Osteoblast (primary cell): ENCODE measurements around the gene NEK9. TPM values are rescaled to one million over a fixed set of nuclear protein-coding genes. Genes with fewer than 3 reads are reported as not detected.

ENCODE experiments used
- DNase-seq: peaks from one replicate; pipeline ENCODE4 v3.0.0; 2011; ENCODE audit warnings: low spot score, mixed read lengths; ENCODE audit not compliant: insufficient read length; ENCODE audit errors: missing footprints
- H2AFZ ChIP-seq: 2 replicates; pipeline ENCODE4 v1.6.0; 2011; ENCODE audit warnings: mild to moderate bottlenecking, low read length
- H3K27ac ChIP-seq: 2 replicates; pipeline ENCODE4 v1.5.1; 2011; ENCODE audit warnings: mild to moderate bottlenecking, low read depth, low read length, moderate library complexity
- H3K27me3 ChIP-seq: 2 replicates; pipeline ENCODE4 v1.6.0; 2012; ENCODE audit warnings: mild to moderate bottlenecking, control low read depth, inconsistent platforms, low read length, moderate library complexity; ENCODE audit not compliant: insufficient read depth
- H3K36me3 ChIP-seq: 2 replicates; pipeline ENCODE4 v1.5.1; 2011; ENCODE audit warnings: mild to moderate bottlenecking, low read length, control low read depth, moderate library complexity; ENCODE audit not compliant: insufficient read depth
- H3K4me1 ChIP-seq: 2 replicates; pipeline ENCODE4 v1.5.1; 2011; ENCODE audit warnings: mild to moderate bottlenecking, low read length, control low read depth, moderate library complexity; ENCODE audit not compliant: insufficient read depth
- H3K4me2 ChIP-seq: 2 replicates; pipeline ENCODE4 v1.6.0; 2011; ENCODE audit warnings: mild to moderate bottlenecking, low read length; ENCODE audit not compliant: insufficient read depth
- H3K4me3 ChIP-seq: fragments of 200-600 bp; sonication (generic); 3 replicates; pipeline ENCODE4 v1.5.1; 2012; ENCODE audit warnings: mild to moderate bottlenecking, low read length, inconsistent platforms; ENCODE audit not compliant: insufficient read depth
- H3K79me2 ChIP-seq: 2 replicates; pipeline ENCODE4 v1.6.0; 2012; ENCODE audit warnings: mild to moderate bottlenecking, low read length, control low read depth, inconsistent platforms; ENCODE audit not compliant: insufficient read depth
- H3K9me3 ChIP-seq: 2 replicates; pipeline ENCODE4 v1.5.1; 2011; ENCODE audit warnings: low read depth, low read length, control low read depth
- H4K20me1 ChIP-seq: 2 replicates; pipeline ENCODE4 v1.6.0; 2012; ENCODE audit warnings: mild to moderate bottlenecking, low read length, control low read depth; ENCODE audit not compliant: insufficient read depth
- total RNA-seq: library from RNA; depleted of rRNA; stranded (reverse); fragments of >200 nt; gene quantifications from 2 replicates; pipeline ENCODE4 v1.2.3, GENCODE V29; 2012
- TF ChIP-seq, protein P1 (sequence below): IDR thresholded peaks from 2 replicates; pipeline ENCODE4 v1.5.1; 2011; ENCODE audit warnings: mild to moderate bottlenecking, low read depth, low read length, moderate library complexity; ENCODE audit errors: extremely low read depth

The NEK9 gene
- total RNA-seq, 1 donor, result 42.7 TPM

- Histone ChIP-seq H3K36me3 (peaks cover 27% of the 10 kb centered on the region), H3K4me3 (no peak overlapping the region), H2AFZ (no peak overlapping the region), H3K27me3 (no peaks in the 10 kb centered on the region), H3K9me3 (no peaks in the 10 kb centered on the region), H4K20me1 (no peaks in the 10 kb centered on the region), H3K27ac (no peak overlapping the region), H3K4me2 (no peak overlapping the region), H3K79me2 (peaks cover 33% of the 10 kb centered on the region), H3K4me1 (no peaks in the 10 kb centered on the region)
- TF ChIP-seq, protein P1, sequence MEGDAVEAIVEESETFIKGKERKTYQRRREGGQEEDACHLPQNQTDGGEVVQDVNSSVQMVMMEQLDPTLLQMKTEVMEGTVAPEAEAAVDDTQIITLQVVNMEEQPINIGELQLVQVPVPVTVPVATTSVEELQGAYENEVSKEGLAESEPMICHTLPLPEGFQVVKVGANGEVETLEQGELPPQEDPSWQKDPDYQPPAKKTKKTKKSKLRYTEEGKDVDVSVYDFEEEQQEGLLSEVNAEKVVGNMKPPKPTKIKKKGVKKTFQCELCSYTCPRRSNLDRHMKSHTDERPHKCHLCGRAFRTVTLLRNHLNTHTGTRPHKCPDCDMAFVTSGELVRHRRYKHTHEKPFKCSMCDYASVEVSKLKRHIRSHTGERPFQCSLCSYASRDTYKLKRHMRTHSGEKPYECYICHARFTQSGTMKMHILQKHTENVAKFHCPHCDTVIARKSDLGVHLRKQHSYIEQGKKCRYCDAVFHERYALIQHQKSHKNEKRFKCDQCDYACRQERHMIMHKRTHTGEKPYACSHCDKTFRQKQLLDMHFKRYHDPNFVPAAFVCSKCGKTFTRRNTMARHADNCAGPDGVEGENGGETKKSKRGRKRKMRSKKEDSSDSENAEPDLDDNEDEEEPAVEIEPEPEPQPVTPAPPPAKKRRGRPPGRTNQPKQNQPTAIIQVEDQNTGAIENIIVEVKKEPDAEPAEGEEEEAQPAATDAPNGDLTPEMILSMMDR, result no peak
- no peak for DNase-seq
Observed at GRCh38 chr14:75134644-75135043, 7.8 kb upstream of the NEK9 start.

- Histone ChIP-seq H3K4me2 (no peak overlapping the region), H3K36me3 (peaks cover 28% of the 10 kb centered on the region), H4K20me1 (no peaks in the 10 kb centered on the region), H3K9me3 (no peaks in the 10 kb centered on the region), H3K79me2 (peaks cover 24% of the 10 kb centered on the region), H3K4me3 (no peak overlapping the region), H2AFZ (no peak overlapping the region), H3K27ac (no peak overlapping the region), H3K27me3 (no peaks in the 10 kb centered on the region), H3K4me1 (no peaks in the 10 kb centered on the region)
- no peak for DNase-seq
- TF ChIP-seq, protein P1, result no peak
Observed at GRCh38 chr14:75133597-75133996, 6.7 kb upstream of the NEK9 start.

DNA sequence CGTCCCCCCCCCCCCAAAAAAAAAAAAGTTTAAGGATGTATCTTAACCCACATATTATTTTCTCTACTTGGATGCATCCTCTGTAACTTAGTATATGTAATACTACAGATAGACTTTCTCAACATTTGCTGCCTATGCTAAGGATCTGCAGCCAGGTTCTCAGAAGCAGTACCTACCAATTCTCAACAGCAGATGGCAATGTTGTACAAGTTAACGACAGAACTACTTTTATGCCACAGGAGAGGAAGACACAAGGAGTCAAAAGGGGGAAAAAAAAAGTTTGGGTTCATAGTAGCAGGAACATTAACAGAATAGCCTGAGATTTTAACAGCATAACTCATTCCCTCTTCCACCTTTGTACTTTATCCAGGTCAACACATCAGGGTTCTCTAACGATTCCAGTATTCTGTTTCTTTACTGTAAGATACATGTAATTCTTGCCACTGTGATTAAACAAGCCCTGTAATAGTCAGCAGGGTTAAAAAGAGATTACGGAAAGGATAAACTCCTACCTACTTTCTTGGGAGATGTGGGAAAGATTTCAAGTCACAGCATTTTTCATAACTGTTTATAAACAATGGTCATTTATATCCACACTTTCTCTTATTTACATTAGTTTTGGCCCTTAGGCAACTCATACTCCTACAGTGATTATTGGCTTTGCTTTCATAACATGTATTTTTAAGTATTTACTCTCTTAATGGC, 5.7 kb upstream of the NEK9 start:
- H2AFZ ChIP-seq, result no peak overlapping the region
- peak; percentile 68 for DNase-seq
- H3K4me3 ChIP-seq, result no peak overlapping the region
- H3K36me3 ChIP-seq, result peaks cover 28% of the 10 kb centered on the region
- no peaks in the 10 kb centered on the region for H3K9me3 ChIP-seq
- H3K79me2 ChIP-seq, result peaks cover 22% of the 10 kb centered on the region
- peak overlapping the region; percentile 40 for H3K27ac ChIP-seq
- peaks cover 5% of the 10 kb centered on the region for H3K4me1 ChIP-seq
- no peak overlapping the region for H3K4me2 ChIP-seq
- no peaks in the 10 kb centered on the region for H3K27me3 ChIP-seq
- H4K20me1 ChIP-seq, result no peaks in the 10 kb centered on the region
- TF ChIP-seq, protein P1, result peak; percentile 66

DNA sequence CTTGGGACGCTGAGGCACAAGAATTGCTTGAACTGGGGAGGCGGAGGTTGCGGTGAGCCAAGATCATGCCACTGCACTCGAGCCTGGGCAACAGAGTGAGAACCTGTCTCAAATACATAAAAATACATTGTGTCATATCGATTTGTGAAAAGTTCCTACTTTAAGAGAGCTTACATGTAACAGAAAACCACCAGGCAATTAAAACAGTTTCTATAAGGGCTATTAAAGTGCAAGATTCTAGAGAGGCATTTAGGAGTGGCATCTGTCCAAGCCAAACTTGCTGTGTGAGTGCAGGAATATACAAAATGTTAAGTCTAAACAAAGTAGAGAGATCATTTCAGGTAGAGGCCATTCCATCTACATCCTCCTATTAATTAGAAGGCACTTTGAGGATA, 1.7 kb upstream of the NEK9 start:
- Histone ChIP-seq H3K4me3 (no peak overlapping the region), H3K4me2 (no peak overlapping the region), H3K9me3 (no peaks in the 10 kb centered on the region), H2AFZ (no peak overlapping the region), H3K79me2 (peaks cover 29% of the 10 kb centered on the region), H4K20me1 (no peaks in the 10 kb centered on the region), H3K4me1 (peaks cover 30% of the 10 kb centered on the region), H3K27me3 (no peaks in the 10 kb centered on the region), H3K36me3 (peaks cover 8% of the 10 kb centered on the region), H3K27ac (no peak overlapping the region)
- TF ChIP-seq, protein P1, result no peak
- DNase-seq, result no peak
